K562 (cell line): ENCODE measurements around the gene IFIT2. TPM values are rescaled to one million over a fixed set of nuclear protein-coding genes. Genes with fewer than 3 reads are reported as not detected.
"Not testable (repeated sequence)": the region's sequence is repeated elsewhere in the genome, so short reads cannot be mapped to it uniquely, and the experiment has no call there.

ENCODE experiments used
- ATAC-seq: fragments of 200-7000 bp; cut with Tn5 transposase; 3 replicates; pipeline ENCODE4 v1.9.1; 2020; ENCODE audit warnings: moderate library complexity
- BruUV-seq: library from RNA; stranded (reverse); fragments of 400-500 nt; replicated peaks from 2 replicates; lab custom pipeline; 2021; lab: Mats Ljungman, UMichigan
- CTCF ChIA-PET: fragments of 300-600 bp; formaldehyde crosslinking; extraction: SDS; loops from one replicate; lab custom pipeline; 2021; ENCODE audit warnings: low intra/inter-chr PET ratio; lab: Yijun Ruan, JAX
- POLR2A ChIA-PET: fragments of 300-600, 350-650 bp; sonication (Branson Sonifier 250); formaldehyde crosslinking; extraction: SDS; loops from one replicate; lab custom pipeline; 2021; ENCODE audit warnings: antibody characterized with exemption, inconsistent platforms; lab: Yijun Ruan, JAX
- DNase-seq, 4 experiments: peaks; one replicate each; pipeline versions ENCODE4 v3.0.0 to v3.0.0-alpha.2; 2011 to 2018; ENCODE audit warnings: low spot score in 3 of 4, mixed read lengths in 3 of 4; ENCODE audit errors: extremely low read depth in 1 of 4
- FAIRE-seq: peaks from 2 replicates; lab custom pipeline; 2011; peaks lifted over from hg19 to GRCh38; lab: Jason Lieb, UNC
- H2AFZ ChIP-seq: 2 replicates; pipeline ENCODE4 v1.6.0; 2011; ENCODE audit warnings: low read depth, low read length, control low read depth, inconsistent platforms
- H3K27ac ChIP-seq: fragments of 200-600 bp; 3 replicates; pipeline ENCODE4 v1.8.0; 2011; ENCODE audit warnings: low read depth, mild to moderate bottlenecking, control low read depth, inconsistent platforms, low read length, moderate library complexity, mixed read lengths; ENCODE audit errors: extremely low read depth
- H3K27me3 ChIP-seq, 2 experiments: fragments of 300-600 bp in 1 of 2; 2 replicates in 1 of 2; 3 replicates in 1 of 2; pipeline versions ENCODE4 v1.6.0 to v1.8.0; 2011; ENCODE audit warnings: inconsistent platforms in 2 of 2, low read length in 2 of 2, mild to moderate bottlenecking in 1 of 2, mixed read lengths in 1 of 2, moderate library complexity in 1 of 2; ENCODE audit not compliant: control insufficient read depth in 2 of 2, insufficient read depth in 2 of 2
- H3K36me3 ChIP-seq: fragments of 300-600 bp; 3 replicates; pipeline ENCODE4 v1.8.0; 2011; ENCODE audit warnings: mild to moderate bottlenecking, low read length, inconsistent platforms; ENCODE audit not compliant: control insufficient read depth, insufficient read depth
- H3K4me1 ChIP-seq, 2 experiments: fragments of 200-600 bp in 1 of 2; replicated peaks in 1 of 2; 2 replicates in 1 of 2; 3 replicates in 1 of 2; pipeline versions ENCODE4 v1.5.1 to v1.8.0; 2011; ENCODE audit warnings: inconsistent platforms in 2 of 2, low read length in 2 of 2, mild to moderate bottlenecking in 1 of 2, mixed read lengths in 1 of 2, moderate library complexity in 1 of 2; ENCODE audit not compliant: control insufficient read depth in 2 of 2, insufficient read depth in 2 of 2
- H3K4me2 ChIP-seq: 2 replicates; pipeline ENCODE4 v1.6.1; 2011; ENCODE audit warnings: low read length, control low read depth, inconsistent platforms, mixed read lengths; ENCODE audit not compliant: insufficient read depth
- H3K4me3 ChIP-seq: fragments of 200-600 bp; sonication (generic), shearing (Covaris generic); 2 replicates; pipeline ENCODE4 v1.5.1; 2016; ENCODE audit warnings: control low read depth, inconsistent platforms
- H3K79me2 ChIP-seq: fragments of 200-600 bp; 3 replicates; pipeline ENCODE4 v1.8.0; 2011; ENCODE audit warnings: low read length, inconsistent platforms; ENCODE audit not compliant: control insufficient read depth, insufficient read depth
- H3K9ac ChIP-seq, 2 experiments: 2 replicates each; pipeline versions ENCODE4 v1.6.0 to v1.6.1; 2011; ENCODE audit warnings: low read depth in 2 of 2, low read length in 2 of 2, control low read depth in 1 of 2, inconsistent platforms in 1 of 2, mild to moderate bottlenecking in 1 of 2, mixed read lengths in 1 of 2; ENCODE audit not compliant: insufficient read depth in 1 of 2
- H3K9me1 ChIP-seq: one replicate; pipeline ENCODE4 v1.6.0; 2011; ENCODE audit warnings: inconsistent platforms, mild to moderate bottlenecking, low read length, moderate library complexity; ENCODE audit not compliant: control insufficient read depth, insufficient read depth
- H3K9me3 ChIP-seq: replicated peaks from 2 replicates; pipeline ENCODE4 v1.5.1; 2011; ENCODE audit warnings: low read depth, low read length, inconsistent platforms; ENCODE audit not compliant: control insufficient read depth, insufficient read depth
- H4K20me1 ChIP-seq: replicated peaks from 2 replicates; pipeline ENCODE4 v1.6.1; 2011; ENCODE audit warnings: low read length, inconsistent platforms, mixed read lengths; ENCODE audit not compliant: control insufficient read depth, insufficient read depth
- DMBX1 ChIP-seq: fragments of 250-450 bp; sonication (Bioruptor Pico); IDR thresholded peaks from 2 replicates; pipeline ENCODE4 v1.8.0; 2022; ENCODE audit warnings: inconsistent platforms, mild to moderate bottlenecking, moderate library complexity, borderline replicate concordance
- FOXK2 ChIP-seq, 2 experiments: fragments of 450-650 bp; IDR thresholded peaks in 1 of 2; conservative IDR thresholded peaks in 1 of 2; 2 replicates each; pipeline ENCODE4 v1.6.1; 2016; ENCODE audit warnings: low read depth in 2 of 2, mild to moderate bottlenecking in 1 of 2
- TEAD2 ChIP-seq: fragments of 450-650 bp; IDR thresholded peaks from 2 replicates; pipeline ENCODE4 v1.6.1; 2016; ENCODE audit warnings: missing genetic modification characterization, control low read depth, missing compliant biosample characterization
- ZNF354B ChIP-seq: fragments of 250-450 bp; sonication (Bioruptor Pico); IDR thresholded peaks from 2 replicates; pipeline ENCODE4 v1.4.0; 2020
- ZNF507 ChIP-seq: conservative IDR thresholded peaks from 2 replicates; pipeline ENCODE4 v1.6.1; 2017; ENCODE audit warnings: missing genetic modification characterization, missing compliant biosample characterization
- WGBS: fragments of 100-300 bp; shearing (Covaris generic); methylation state at CpG from one replicate; pipeline ENCODE4 v1.1.6; 2016; ENCODE audit warnings: low coverage, mixed read lengths; ENCODE audit not compliant: insufficient coverage; ENCODE audit errors: missing lambda C conversion rate; 5-methylcytosine and 5-hydroxymethylcytosine counted together
- in situ Hi-C: fragments of 300-500 bp; cut with MboI; formaldehyde crosslinking; loops from 4 replicates; pipeline ENCODE4 v1.15.0; 2018; ENCODE audit warnings: inconsistent platforms, mixed read lengths
- intact Hi-C: fragments of 100-400 bp; cut with micrococcal nuclease; formaldehyde crosslinking; loops from 2 replicates; pipeline ENCODE4 v1.14.2; 2022
- polyA plus RNA-seq, 8 experiments: library from polyadenylated mRNA; depleted of rRNA in 4 of 8; stranded (reverse) in 5 of 8; unstranded in 3 of 8; fragments of >200 nt; fragmentation: Nextera tagmentation in 2 of 8; fragmentation: Illumina TruSeq in 1 of 8; extraction: Ambion mirVana in 2 of 8; extraction: Trizol in 1 of 8; gene quantifications; 2 replicates each; pipeline versions ENCODE4 v1.2.1 to v1.2.3, GENCODE V29; 2011 to 2014; ENCODE audit warnings: inconsistent platforms in 1 of 8, missing spikeins in 1 of 8
- total RNA-seq, 7 experiments: library from RNA; depleted of rRNA in 6 of 7; stranded (reverse); fragments of >200 nt in 6 of 7; fragmentation: Illumina TruSeq in 2 of 7; extraction: Trizol in 2 of 7; gene quantifications; 2 replicates each; pipeline versions ENCODE4 v1.2.1 to v1.2.3, GENCODE V29; 2011 to 2021; ENCODE audit warnings: low replicate concordance in 1 of 7

IFIT2 gene
- total and polyA plus RNA-seq, 9 of the 15 experiments (the other 6 are each of a cell fraction or from before 2014, with no cell fraction given): 0.03 to 0.25 (median 0.10) TPM; not detected in 1

GRCh38 chr10:89314676-89315075, 12.8 kb downstream of the IFIT2 start:
- Histone ChIP-seq H2AFZ (no peak overlapping the region), H3K9me1 (no peaks in the 10 kb centered on the region), H3K4me3 (no peak overlapping the region), H3K4me1 (no peaks in the 10 kb centered on the region; a peak in 1 of 5 replicates), H3K9me3 (no peaks in the 10 kb centered on the region), H3K4me2 (no peak overlapping the region), H3K9ac (no peak overlapping the region), H3K27ac (no peak overlapping the region), H3K36me3 (no peaks in the 10 kb centered on the region), H3K27me3 (no peaks in the 10 kb centered on the region), H3K79me2 (no peaks in the 10 kb centered on the region), H4K20me1 (no peaks in the 10 kb centered on the region)
- DNase-seq: no peak
- no TSS peak for BruUV-seq
- in situ Hi-C loops: no loop called here
- CTCF ChIA-PET: no interaction called here
- ATAC-seq: no peak
- POLR2A ChIA-PET: no interaction called here
- intact Hi-C loops: no loop called here
- FAIRE-seq: no peak
- TF ChIP-seq DMBX1: no peak
- TF ChIP-seq TEAD2: no peak
- no peak for TF ChIP-seq FOXK2 (conservative IDR thresholded peaks at IDR 0.05 in 1 of 2, IDR thresholded peaks at IDR 0.05 in 1 of 2; ENCODE audit: low read depth in 2 of 2)

DNA sequence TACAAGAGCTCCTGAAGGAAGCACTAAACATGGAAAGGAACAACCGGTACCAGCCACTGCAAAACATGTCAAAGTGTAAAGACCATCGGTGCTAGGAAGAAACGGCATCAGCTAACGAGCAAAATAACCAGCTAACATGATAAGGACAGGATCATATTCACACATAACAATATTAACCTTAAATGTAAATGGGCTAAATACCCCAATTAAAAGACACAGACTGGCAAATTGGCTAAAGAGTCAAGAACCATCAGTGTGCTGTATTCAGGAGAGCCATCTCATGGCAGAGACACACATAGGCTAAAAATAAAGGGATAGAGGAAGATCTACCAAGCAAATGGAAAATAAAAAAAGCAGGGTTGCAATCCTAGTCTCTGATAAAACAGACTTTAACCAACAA, 16.2 kb downstream of the IFIT2 start:
- FAIRE-seq, intact Hi-C loops, H3K4me3 ChIP-seq, DNase-seq, H3K9me3 ChIP-seq, in situ Hi-C loops, H3K27ac ChIP-seq, H3K4me1 ChIP-seq, CTCF ChIA-PET, H3K79me2 ChIP-seq, BruUV-seq, H3K4me2 ChIP-seq, H4K20me1 ChIP-seq, ATAC-seq, POLR2A ChIA-PET, H3K36me3 ChIP-seq, H3K9ac ChIP-seq, H3K27me3 ChIP-seq, H3K9me1 ChIP-seq, H2AFZ ChIP-seq: not testable (repeated sequence)
- 14% methylated on average over 4 of the region's 4 CpGs for WGBS
- TF ChIP-seq ZNF507 (tag) (peak; percentile 94), ZNF354B (CRISPR knock-in tag) (peak; percentile 62; the same call in 1 of the 2 replicates)

GRCh38 chr10:89325081-89325480, 23.2 kb downstream of the IFIT2 start:
- not testable (repeated sequence) for FAIRE-seq

More at GRCh38 chr10:89325081-89325480, 23.2 kb downstream of the IFIT2 start:
- H3K36me3 ChIP-seq, H3K27me3 ChIP-seq, H3K9ac ChIP-seq, in situ Hi-C loops, CTCF ChIA-PET, H3K27ac ChIP-seq, H2AFZ ChIP-seq, DNase-seq, H3K4me2 ChIP-seq, H3K9me1 ChIP-seq, BruUV-seq, H3K4me1 ChIP-seq, H3K79me2 ChIP-seq, H3K4me3 ChIP-seq, H3K9me3 ChIP-seq, ATAC-seq, H4K20me1 ChIP-seq, intact Hi-C loops, POLR2A ChIA-PET: not testable (repeated sequence)
